ENCODE results near the gene PAX5.

Gene PAX5

DNA sequence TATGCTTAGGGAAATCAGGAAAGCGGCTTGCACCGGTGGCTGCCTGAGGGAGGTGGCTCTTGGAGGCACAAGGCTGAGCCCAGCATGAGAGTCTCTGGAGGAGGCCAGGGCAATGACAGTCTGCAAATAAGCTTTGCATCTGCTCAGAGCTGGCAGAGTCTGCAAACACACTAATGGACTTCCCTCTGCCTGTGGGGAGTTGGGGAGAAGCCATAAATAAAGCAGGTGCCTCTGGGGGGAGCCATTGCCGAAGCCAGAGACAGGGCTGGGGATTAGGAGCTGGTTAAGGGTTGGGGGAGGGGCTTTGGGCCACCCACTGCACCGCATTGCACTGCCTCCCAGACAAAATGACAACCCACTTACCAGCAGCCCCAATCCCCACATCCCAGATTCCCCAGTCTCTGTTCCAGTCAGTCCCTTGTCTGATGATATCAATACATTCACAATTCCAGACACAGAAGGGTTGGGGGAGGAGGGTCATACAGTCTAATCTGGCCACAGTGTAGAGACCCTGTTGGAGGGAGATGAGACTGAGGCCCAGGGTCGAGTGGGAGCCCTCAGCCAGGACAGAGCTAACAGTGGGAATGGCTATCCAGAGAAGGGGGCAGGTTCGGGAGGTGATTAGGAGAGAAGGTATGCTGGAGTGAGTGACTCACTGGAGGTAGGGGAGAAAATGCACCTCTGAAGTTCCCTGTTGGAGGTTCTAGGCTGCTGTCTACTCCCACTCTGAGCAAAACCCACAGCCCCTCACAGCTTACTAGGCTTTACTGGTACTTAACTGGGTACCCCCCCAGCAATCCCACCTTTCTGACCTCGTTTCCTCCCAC, 53.7 kb downstream of the PAX5 start:
- no peak overlapping the region for H3K27ac ChIP-seq (ENCODE audit: low read depth, low read length)
- no peaks in the 10 kb centered on the region for H3K4me1 ChIP-seq (ENCODE audit: insufficient read depth, low read length)
- no peaks in the 10 kb centered on the region for H3K36me3 ChIP-seq (ENCODE audit: insufficient read depth, low read length)
- H3K27me3 ChIP-seq (ENCODE audit: control insufficient read depth in 1 of 2, insufficient read depth in 2 of 2, low read length in 2 of 2) = peaks cover 4 to 24% of the 10 kb centered on the region in 2 donors
- H3K9me3 ChIP-seq (ENCODE audit: low read length) = no peaks in the 10 kb centered on the region
- H3K9ac ChIP-seq (ENCODE audit: low read length) = no peak overlapping the region
- H3K4me3 ChIP-seq (ENCODE audit: low read depth in 1 of 2, low read length in 2 of 2) = no peak overlapping the region

DNA sequence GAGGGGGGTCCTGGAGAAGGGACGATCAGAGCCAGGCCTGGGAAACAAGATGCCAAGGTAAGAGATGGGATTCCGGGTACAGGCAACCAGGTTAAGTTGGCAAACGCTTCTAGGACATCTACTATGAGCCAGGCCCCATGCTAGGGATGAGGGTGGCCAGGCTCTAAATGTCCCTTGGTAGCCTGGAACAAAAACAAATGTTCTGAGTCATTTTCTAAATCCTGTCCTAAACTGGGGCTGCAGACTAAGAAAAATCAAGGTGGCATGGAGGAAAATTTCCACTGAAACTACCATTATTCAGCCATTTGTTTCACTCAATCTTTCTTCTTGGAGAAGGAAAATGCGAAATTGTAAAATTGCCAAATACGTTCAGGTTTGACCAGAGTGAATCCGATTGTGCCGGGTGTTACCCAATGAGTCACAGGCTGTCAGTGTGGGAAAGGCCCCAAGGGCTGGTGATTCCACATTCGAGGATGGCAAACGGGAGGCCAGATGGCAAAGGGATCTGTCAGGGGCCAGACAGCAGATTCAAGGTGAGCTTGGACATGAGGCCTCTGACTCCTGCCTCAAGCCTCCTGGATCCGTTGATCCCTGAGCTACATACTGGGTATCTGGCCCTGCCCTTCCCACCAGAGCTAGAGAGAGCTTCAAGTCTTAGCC, 57.6 kb downstream of the PAX5 start:
- Histone ChIP-seq H3K27me3 (ENCODE audit: control insufficient read depth in 1 of 2, insufficient read depth in 2 of 2, low read length in 2 of 2) (peaks cover 0 to 9% of the 10 kb centered on the region in 2 donors), H3K9me3 (ENCODE audit: low read length) (no peaks in the 10 kb centered on the region), H3K27ac (ENCODE audit: low read depth, low read length) (no peak overlapping the region), H3K9ac (ENCODE audit: low read length) (no peak overlapping the region), H3K4me1 (ENCODE audit: insufficient read depth, low read length) (no peaks in the 10 kb centered on the region), H3K36me3 (ENCODE audit: insufficient read depth, low read length) (no peaks in the 10 kb centered on the region), H3K4me3 (ENCODE audit: low read depth in 1 of 2, low read length in 2 of 2) (no peak overlapping the region)

DNA sequence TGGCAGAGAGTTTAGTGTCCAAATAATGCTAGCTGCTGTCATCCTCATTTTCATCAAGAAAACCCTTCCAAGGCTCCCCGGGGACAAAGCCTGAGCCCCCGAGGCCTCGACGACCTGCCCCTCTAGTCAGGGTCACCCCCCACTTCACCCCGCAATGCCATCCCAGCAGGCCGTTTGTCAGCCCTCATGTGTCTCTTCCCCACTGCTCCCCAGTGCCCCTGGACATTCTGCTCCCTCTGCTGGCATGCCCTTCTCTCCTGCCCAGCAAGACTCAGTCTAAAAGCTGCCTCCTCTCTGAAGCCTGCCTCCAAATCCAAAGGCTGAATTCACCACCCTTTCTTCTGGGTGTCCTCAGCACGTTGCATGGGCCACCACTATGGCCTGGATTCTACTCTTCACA, 59.3 kb downstream of the PAX5 start:
- Histone ChIP-seq H3K9me3 (ENCODE audit: low read length) (no peaks in the 10 kb centered on the region), H3K4me3 (ENCODE audit: low read depth in 1 of 2, low read length in 2 of 2) (no peak overlapping the region), H3K9ac (ENCODE audit: low read length) (no peak overlapping the region), H3K36me3 (ENCODE audit: insufficient read depth, low read length) (no peaks in the 10 kb centered on the region), H3K4me1 (ENCODE audit: insufficient read depth, low read length) (no peaks in the 10 kb centered on the region), H3K27ac (ENCODE audit: low read depth, low read length) (no peak overlapping the region), H3K27me3 (ENCODE audit: control insufficient read depth in 1 of 2, insufficient read depth in 2 of 2, low read length in 2 of 2) (no peaks in the 10 kb centered on the region)

DNA sequence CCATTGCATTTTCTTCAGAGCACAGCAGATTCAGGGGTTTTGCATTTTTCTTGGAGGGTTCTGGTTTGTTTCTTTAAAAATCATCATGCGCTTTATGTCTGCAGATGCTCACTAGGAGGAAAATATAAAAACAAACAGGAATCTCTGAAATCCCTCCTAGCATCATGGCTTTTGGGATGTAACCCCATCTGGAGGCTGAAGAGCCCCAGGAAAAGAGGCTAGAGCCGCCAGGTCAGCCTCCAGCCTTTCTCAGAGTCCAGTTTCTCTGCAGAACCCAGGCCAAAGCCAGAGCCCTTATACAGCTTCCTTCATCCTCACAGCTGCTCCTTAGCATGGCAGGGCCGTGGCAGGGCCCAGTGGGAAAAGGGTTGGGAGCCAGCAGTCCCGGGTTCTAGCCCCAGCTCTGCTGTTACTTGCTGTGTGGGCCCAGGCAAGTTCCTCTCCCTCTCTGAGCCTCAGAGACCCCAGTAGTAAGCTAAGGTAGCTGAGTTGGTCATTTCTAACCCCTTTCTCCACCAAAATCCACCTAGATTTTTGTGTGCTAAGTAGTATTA, 62.1 kb downstream of the PAX5 start:
- Histone ChIP-seq H3K9me3 (ENCODE audit: low read length) (no peaks in the 10 kb centered on the region), H3K4me1 (ENCODE audit: insufficient read depth, low read length) (no peaks in the 10 kb centered on the region), H3K9ac (ENCODE audit: low read length) (no peak overlapping the region), H3K27ac (ENCODE audit: low read depth, low read length) (no peak overlapping the region), H3K27me3 (ENCODE audit: control insufficient read depth in 1 of 2, insufficient read depth in 2 of 2, low read length in 2 of 2) (no peaks in the 10 kb centered on the region), H3K36me3 (ENCODE audit: insufficient read depth, low read length) (no peaks in the 10 kb centered on the region), H3K4me3 (ENCODE audit: low read depth in 1 of 2, low read length in 2 of 2) (no peak overlapping the region)

DNA sequence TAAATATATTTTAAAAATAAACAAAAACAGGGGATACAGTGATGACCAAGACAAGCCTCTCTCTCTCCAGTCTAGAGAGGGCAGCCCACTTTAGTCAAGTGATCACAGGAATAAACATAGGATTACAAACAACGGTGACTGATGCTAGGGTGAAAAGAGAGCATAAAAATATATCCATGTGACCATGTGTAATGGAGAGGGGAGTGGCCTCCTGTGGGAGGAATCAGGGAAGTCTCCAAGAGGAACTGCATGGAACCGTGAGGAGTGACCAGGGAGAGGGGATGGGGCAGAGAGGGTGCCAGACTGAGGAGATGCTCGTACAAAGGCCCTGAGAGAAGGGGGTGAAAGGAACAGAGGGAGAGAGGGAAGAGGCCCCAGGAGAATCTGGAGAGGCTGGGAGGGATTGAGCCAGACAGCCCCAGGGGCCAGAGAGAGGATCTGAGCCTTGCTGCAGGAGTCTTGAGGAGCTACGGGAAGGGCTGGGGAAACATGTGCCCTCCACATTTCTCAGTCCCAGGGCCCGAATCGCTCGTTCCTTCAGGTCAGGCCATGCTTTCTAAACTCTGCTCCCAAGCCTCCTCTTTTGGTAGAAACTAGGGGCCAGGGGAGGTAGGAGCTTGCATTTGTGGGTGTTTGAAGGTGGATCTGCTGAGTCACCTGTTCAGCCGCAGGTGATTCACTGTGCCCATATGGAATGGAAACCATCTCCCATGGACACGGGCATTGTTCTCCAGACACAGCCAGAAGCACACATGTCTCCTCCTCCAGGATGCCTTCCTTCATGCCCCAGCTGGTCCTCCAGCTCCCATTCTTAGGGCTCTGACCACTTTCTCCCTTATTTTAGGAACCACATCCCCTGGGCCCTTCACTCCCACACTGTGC, 63.8 kb downstream of the PAX5 start:
- Histone ChIP-seq H3K4me1 (ENCODE audit: insufficient read depth, low read length) (no peaks in the 10 kb centered on the region), H3K9me3 (ENCODE audit: low read length) (no peaks in the 10 kb centered on the region), H3K36me3 (ENCODE audit: insufficient read depth, low read length) (no peaks in the 10 kb centered on the region), H3K27ac (ENCODE audit: low read depth, low read length) (no peak overlapping the region), H3K9ac (ENCODE audit: low read length) (no peak overlapping the region), H3K4me3 (ENCODE audit: low read depth in 1 of 2, low read length in 2 of 2) (no peak overlapping the region), H3K27me3 (ENCODE audit: control insufficient read depth in 1 of 2, insufficient read depth in 2 of 2, low read length in 2 of 2) (no peaks in the 10 kb centered on the region)

DNA sequence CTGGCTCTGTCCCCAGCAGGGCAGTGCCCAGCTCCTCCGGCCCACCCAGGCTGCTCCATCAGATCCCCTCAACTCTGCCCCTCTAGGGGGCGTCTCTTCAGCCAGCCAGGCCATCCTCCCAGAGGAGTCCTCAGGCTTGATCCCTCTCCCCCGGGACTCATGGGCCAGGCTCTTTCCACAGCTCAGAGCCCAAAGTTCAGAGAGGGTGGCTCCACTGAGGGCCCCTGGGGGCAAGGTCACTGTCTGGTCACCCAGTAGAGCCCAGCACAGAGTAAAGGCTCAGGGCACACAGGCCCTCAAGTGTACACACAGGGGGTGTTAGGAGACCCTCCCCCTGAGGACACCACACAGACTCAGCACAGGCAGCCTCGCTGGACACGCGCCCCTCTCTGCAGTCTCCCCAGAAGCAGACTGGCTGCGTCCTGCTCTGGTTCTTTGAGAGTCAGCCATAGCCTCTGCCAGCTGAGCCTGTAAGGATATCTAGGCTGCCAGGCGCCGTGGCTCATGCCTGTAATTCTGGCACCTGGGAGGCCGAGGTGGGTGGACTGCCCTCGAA, 64.8 kb downstream of the PAX5 start:
- H3K9me3 ChIP-seq (ENCODE audit: low read length) = no peaks in the 10 kb centered on the region
- no peaks in the 10 kb centered on the region for H3K27me3 ChIP-seq (ENCODE audit: control insufficient read depth in 1 of 2, insufficient read depth in 2 of 2, low read length in 2 of 2)
- H3K36me3 ChIP-seq (ENCODE audit: insufficient read depth, low read length) = no peaks in the 10 kb centered on the region
- no peak overlapping the region for H3K4me3 ChIP-seq (ENCODE audit: low read depth in 1 of 2, low read length in 2 of 2)
- no peak overlapping the region for H3K9ac ChIP-seq (ENCODE audit: low read length)
- no peak overlapping the region for H3K27ac ChIP-seq (ENCODE audit: low read depth, low read length)
- no peaks in the 10 kb centered on the region for H3K4me1 ChIP-seq (ENCODE audit: insufficient read depth, low read length)

DNA sequence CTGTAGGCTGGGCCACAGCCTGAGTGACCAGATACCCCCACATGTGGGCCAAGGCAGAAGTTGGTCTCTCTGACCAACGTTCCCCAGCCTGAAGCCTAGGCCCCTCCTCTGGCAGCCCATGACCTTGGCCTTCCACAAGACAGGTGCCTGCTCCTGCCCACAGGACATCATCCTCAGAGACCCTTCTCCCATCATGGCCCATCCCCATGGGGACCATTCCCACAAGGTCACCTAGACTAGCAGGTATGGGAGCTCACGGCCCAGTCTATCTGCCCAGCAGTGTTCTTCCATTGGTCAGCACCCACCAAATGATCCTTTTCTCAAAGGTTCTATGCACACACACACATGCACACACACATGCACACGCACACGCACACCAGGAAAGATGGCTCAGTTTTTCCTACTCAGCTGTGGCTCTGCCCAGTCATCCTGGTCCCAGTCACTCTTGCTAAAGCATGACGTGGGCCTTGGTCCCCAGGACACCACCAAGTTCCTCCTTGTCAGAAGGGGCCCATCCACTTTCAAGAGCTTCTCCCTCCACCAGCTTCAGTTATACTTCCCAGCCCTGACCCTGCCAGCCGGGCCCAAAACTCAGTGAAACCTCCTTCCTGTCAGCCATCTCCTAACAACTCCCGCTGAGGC, 65.4 kb downstream of the PAX5 start:
- Histone ChIP-seq H3K9me3 (ENCODE audit: low read length) (no peaks in the 10 kb centered on the region), H3K9ac (ENCODE audit: low read length) (no peak overlapping the region), H3K4me3 (ENCODE audit: low read depth in 1 of 2, low read length in 2 of 2) (no peak overlapping the region), H3K27me3 (ENCODE audit: control insufficient read depth in 1 of 2, insufficient read depth in 2 of 2, low read length in 2 of 2) (no peaks in the 10 kb centered on the region), H3K36me3 (ENCODE audit: insufficient read depth, low read length) (no peaks in the 10 kb centered on the region), H3K27ac (ENCODE audit: low read depth, low read length) (no peak overlapping the region), H3K4me1 (ENCODE audit: insufficient read depth, low read length) (no peaks in the 10 kb centered on the region)

DNA sequence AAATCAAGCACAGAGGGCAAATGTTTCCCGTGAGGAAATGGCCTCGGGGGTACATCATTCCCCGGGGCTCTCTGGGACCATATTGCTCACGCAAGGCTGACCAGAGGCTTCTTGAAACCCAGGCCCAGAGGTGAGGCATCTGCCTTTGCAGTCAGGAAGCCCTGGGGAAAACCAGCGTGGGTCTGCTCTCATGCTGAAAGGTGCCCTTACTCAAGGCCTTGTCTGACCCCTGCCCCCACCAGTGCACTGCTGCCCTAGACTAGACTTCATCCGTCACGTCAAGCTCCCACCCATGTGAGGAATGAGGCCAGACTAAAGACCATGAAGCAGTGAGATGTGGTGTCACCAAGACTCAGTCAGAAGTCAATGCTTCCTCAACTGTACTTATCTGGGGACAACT, 66.1 kb downstream of the PAX5 start:
- no peak overlapping the region for H3K4me3 ChIP-seq (ENCODE audit: low read depth in 1 of 2, low read length in 2 of 2)
- H3K9ac ChIP-seq (ENCODE audit: low read length) = no peak overlapping the region
- H3K27me3 ChIP-seq (ENCODE audit: control insufficient read depth in 1 of 2, insufficient read depth in 2 of 2, low read length in 2 of 2) = no peaks in the 10 kb centered on the region
- no peak overlapping the region for H3K27ac ChIP-seq (ENCODE audit: low read depth, low read length)
- H3K36me3 ChIP-seq (ENCODE audit: insufficient read depth, low read length) = no peaks in the 10 kb centered on the region
- no peaks in the 10 kb centered on the region for H3K9me3 ChIP-seq (ENCODE audit: low read length)
- H3K4me1 ChIP-seq (ENCODE audit: insufficient read depth, low read length) = no peaks in the 10 kb centered on the region

DNA sequence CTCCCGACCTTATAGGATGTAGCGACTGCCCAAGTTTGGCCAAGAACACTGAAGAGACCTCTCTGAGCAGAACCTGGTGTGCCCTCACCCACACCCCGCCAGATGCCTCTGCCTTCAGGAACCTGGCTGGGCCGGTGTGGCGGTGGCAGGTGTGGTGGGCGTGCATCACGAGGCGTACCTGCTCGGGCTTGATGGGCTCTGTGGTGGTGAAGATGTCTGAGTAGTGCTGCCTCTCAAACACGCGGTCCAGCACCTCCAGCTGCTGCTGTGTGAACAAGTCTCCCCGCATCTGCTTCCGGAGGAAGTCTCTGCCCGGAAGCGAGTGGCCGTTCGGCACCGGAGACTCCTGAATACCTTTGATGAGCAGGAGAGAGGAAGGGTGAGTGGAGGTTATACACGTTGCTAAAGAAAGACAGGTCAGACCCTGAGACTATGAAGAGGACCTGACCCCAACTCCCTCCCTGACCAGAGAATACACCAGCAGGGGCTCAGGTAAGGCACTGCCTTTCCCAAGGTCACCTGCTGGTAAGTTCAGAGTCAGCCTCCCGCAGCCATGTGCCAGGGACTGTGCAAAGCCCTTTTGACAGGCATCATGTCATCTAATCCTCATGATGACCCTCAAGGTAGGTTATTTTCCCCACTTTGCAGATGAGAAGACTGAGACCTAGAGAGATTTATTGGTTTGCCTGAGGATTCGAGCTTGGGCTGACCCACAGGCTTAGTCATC, 67.5 kb downstream of the PAX5 start:
- Histone ChIP-seq H3K9ac (ENCODE audit: low read length) (no peak overlapping the region), H3K27ac (ENCODE audit: low read depth, low read length) (no peak overlapping the region), H3K4me1 (ENCODE audit: insufficient read depth, low read length) (no peaks in the 10 kb centered on the region), H3K36me3 (ENCODE audit: insufficient read depth, low read length) (no peaks in the 10 kb centered on the region), H3K27me3 (ENCODE audit: control insufficient read depth in 1 of 2, insufficient read depth in 2 of 2, low read length in 2 of 2) (no peaks in the 10 kb centered on the region), H3K4me3 (ENCODE audit: low read depth in 1 of 2, low read length in 2 of 2) (no peak overlapping the region), H3K9me3 (ENCODE audit: low read length) (no peaks in the 10 kb centered on the region)

DNA sequence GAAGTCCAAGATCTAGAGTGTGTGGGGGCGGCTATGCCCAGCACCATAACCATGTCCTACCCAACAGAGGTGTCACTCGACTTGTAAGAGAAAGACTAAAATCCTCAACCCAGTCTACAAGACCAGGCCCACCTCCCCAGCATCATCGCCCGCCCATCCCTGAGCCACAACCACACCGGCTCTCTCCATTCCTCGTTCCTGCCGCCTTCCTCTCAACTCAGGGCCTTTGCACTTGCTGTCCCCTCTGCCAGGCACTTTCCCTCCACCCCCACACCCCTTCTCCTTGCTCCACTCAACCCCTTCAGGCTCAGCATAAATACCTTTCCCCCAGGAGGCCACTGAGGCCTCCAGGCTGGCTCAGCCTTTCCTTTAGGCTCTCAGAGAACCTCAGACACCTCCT, 69.3 kb downstream of the PAX5 start:
- no peak overlapping the region for H3K27ac ChIP-seq (ENCODE audit: low read depth, low read length)

More for the DNA sequence above, 69.3 kb downstream of the PAX5 start:
- H3K9me3 ChIP-seq (ENCODE audit: low read length) = no peaks in the 10 kb centered on the region
- peaks cover 5% of the 10 kb centered on the region for H3K4me1 ChIP-seq (ENCODE audit: insufficient read depth, low read length)
- no peak overlapping the region for H3K9ac ChIP-seq (ENCODE audit: low read length)
- no peaks in the 10 kb centered on the region for H3K36me3 ChIP-seq (ENCODE audit: insufficient read depth, low read length)
- H3K27me3 ChIP-seq (ENCODE audit: control insufficient read depth in 1 of 2, insufficient read depth in 2 of 2, low read length in 2 of 2) = peaks cover 0 to 11% of the 10 kb centered on the region in 2 donors
- no peak overlapping the region for H3K4me3 ChIP-seq (ENCODE audit: low read depth in 1 of 2, low read length in 2 of 2)

All from muscle layer of colon (tissue), 2 donors.